ENCODE measurements around the gene RIMS3. TPM values are rescaled to one million over a fixed set of nuclear protein-coding genes. Genes with fewer than 3 reads are reported as not detected.

The RIMS3 gene
- total RNA-seq, 1 donor from 2014 or later: 4.7 TPM

- intact Hi-C loops (cut with DNase I): no loop called here
- Histone ChIP-seq H3K36me3 (no peaks in the 10 kb centered on the region), H3K27ac (no peak overlapping the region), H3K27me3 (no peaks in the 10 kb centered on the region), H3K9me3 (no peaks in the 10 kb centered on the region), H3K4me3 (no peak overlapping the region), H3K4me1 (no peaks in the 10 kb centered on the region)
- DNase-seq (no peak), ATAC-seq (no peak)
- no peak for TF ChIP-seq CTCF (IDR thresholded peaks at IDR 0.05)
These were observed 45.3 kb downstream of the RIMS3 start for GRCh38 chr1:40620150-40620549.

GRCh38 chr1:40618108-40618507 lies 47.4 kb downstream of the RIMS3 start:
- Histone ChIP-seq H3K27ac (no peak overlapping the region), H3K36me3 (no peaks in the 10 kb centered on the region), H3K27me3 (no peaks in the 10 kb centered on the region), H3K4me1 (no peaks in the 10 kb centered on the region), H3K4me3 (no peak overlapping the region), H3K9me3 (no peaks in the 10 kb centered on the region)
- DNase-seq (no peak), ATAC-seq (no peak)
- intact Hi-C loops (cut with DNase I): loop anchor here (10.0 kb wide), 1 partner anchor 227 kb away; no protein-coding TSS in a partner anchor
- no peak for TF ChIP-seq CTCF (IDR thresholded peaks at IDR 0.05)

GRCh38 chr1:40612345-40612831 lies 53.1 kb downstream of the RIMS3 start:
- no peaks in the 10 kb centered on the region for H3K4me1 ChIP-seq
- H3K9me3 ChIP-seq: no peaks in the 10 kb centered on the region
- peak; percentile 87 for TF ChIP-seq CTCF (IDR thresholded peaks at IDR 0.05)
- ATAC-seq (peak; percentile 97), DNase-seq (no peak)
- intact Hi-C loops (cut with DNase I): loop anchor here (10.0 kb wide), 1 partner anchor 232 kb away; no protein-coding TSS in a partner anchor
- H3K36me3 ChIP-seq: no peaks in the 10 kb centered on the region
- H3K27ac ChIP-seq: no peak overlapping the region
- no peaks in the 10 kb centered on the region for H3K27me3 ChIP-seq
- H3K4me3 ChIP-seq: no peak overlapping the region

- TF ChIP-seq CTCF (IDR thresholded peaks at IDR 0.05): no peak
- no peaks in the 10 kb centered on the region for H3K36me3 ChIP-seq
- H3K27ac ChIP-seq: no peak overlapping the region
- DNase-seq: no peak
- intact Hi-C loops (cut with DNase I): loop anchor here (10.0 kb wide), 1 partner anchor 235 kb away; no protein-coding TSS in a partner anchor
- no peaks in the 10 kb centered on the region for H3K4me1 ChIP-seq
- H3K9me3 ChIP-seq: no peaks in the 10 kb centered on the region
- peak; percentile 40 for ATAC-seq
- H3K27me3 ChIP-seq: no peaks in the 10 kb centered on the region
- H3K4me3 ChIP-seq: no peak overlapping the region
These were observed 55.3 kb downstream of the RIMS3 start for GRCh38 chr1:40610156-40610555.

- Histone ChIP-seq H3K27me3 (no peaks in the 10 kb centered on the region), H3K27ac (no peak overlapping the region), H3K4me1 (no peaks in the 10 kb centered on the region), H3K36me3 (no peaks in the 10 kb centered on the region), H3K9me3 (no peaks in the 10 kb centered on the region), H3K4me3 (no peak overlapping the region)
- intact Hi-C loops (cut with DNase I): no loop called here
- DNase-seq (no peak), ATAC-seq (no peak)
- TF ChIP-seq CTCF (IDR thresholded peaks at IDR 0.05): no peak
These were observed 57.6 kb downstream of the RIMS3 start for GRCh38 chr1:40607921-40608320.

GRCh38 chr1:40606978-40607377 lies 58.5 kb downstream of the RIMS3 start:
- ATAC-seq (peak; percentile 79), DNase-seq (no peak)
- H3K4me3 ChIP-seq: no peak overlapping the region
- no peak overlapping the region for H3K27ac ChIP-seq
- no peaks in the 10 kb centered on the region for H3K9me3 ChIP-seq
- no peak for TF ChIP-seq CTCF (IDR thresholded peaks at IDR 0.05)
- no peaks in the 10 kb centered on the region for H3K27me3 ChIP-seq
- intact Hi-C loops (cut with DNase I): no loop called here
- H3K4me1 ChIP-seq: no peaks in the 10 kb centered on the region
- no peaks in the 10 kb centered on the region for H3K36me3 ChIP-seq
